ENCODE results near the gene TPST1. TPM values are rescaled to one million over a fixed set of nuclear protein-coding genes. Genes with fewer than 3 reads are reported as not detected.
"Not testable (repeated sequence)": the region's sequence is repeated elsewhere in the genome, so short reads cannot be mapped to it uniquely, and the experiment has no call there.

TPST1 gene
- polyA plus RNA-seq, 1 of the 3 experiments (the other 2 are of a cell fraction) = 36.4 TPM

GRCh38 chr7:66204822-66205740, at the start of gene TPST1 (continued):
- TF ChIP-seq, protein P1, sequence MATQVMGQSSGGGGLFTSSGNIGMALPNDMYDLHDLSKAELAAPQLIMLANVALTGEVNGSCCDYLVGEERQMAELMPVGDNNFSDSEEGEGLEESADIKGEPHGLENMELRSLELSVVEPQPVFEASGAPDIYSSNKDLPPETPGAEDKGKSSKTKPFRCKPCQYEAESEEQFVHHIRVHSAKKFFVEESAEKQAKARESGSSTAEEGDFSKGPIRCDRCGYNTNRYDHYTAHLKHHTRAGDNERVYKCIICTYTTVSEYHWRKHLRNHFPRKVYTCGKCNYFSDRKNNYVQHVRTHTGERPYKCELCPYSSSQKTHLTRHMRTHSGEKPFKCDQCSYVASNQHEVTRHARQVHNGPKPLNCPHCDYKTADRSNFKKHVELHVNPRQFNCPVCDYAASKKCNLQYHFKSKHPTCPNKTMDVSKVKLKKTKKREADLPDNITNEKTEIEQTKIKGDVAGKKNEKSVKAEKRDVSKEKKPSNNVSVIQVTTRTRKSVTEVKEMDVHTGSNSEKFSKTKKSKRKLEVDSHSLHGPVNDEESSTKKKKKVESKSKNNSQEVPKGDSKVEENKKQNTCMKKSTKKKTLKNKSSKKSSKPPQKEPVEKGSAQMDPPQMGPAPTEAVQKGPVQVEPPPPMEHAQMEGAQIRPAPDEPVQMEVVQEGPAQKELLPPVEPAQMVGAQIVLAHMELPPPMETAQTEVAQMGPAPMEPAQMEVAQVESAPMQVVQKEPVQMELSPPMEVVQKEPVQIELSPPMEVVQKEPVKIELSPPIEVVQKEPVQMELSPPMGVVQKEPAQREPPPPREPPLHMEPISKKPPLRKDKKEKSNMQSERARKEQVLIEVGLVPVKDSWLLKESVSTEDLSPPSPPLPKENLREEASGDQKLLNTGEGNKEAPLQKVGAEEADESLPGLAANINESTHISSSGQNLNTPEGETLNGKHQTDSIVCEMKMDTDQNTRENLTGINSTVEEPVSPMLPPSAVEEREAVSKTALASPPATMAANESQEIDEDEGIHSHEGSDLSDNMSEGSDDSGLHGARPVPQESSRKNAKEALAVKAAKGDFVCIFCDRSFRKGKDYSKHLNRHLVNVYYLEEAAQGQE (IDR thresholded peaks at IDR 0.05; ENCODE audit: low read depth, low read length) = no peak
- peak; percentile 85 for TF ChIP-seq RFX5 (IDR thresholded peaks at IDR 0.05; ENCODE audit: low read length)
- TF ChIP-seq TEAD4 (IDR thresholded peaks at IDR 0.05; ENCODE audit: borderline replicate concordance, insufficient read depth) = no peak
- TF ChIP-seq MEF2A (IDR thresholded peaks at IDR 0.05; ENCODE audit: borderline replicate concordance, low read depth) = no peak
- no peak; the same call in 1 of the 2 replicates for TF ChIP-seq NFIC (IDR thresholded peaks at IDR 0.05; ENCODE audit: borderline replicate concordance)
- TF ChIP-seq ZBTB33 (IDR thresholded peaks at IDR 0.05; ENCODE audit: borderline replicate concordance, low read depth) = no peak
- no peak for TF ChIP-seq CHD2 (IDR thresholded peaks at IDR 0.05; ENCODE audit: low read length, partially characterized antibody)

DNA sequence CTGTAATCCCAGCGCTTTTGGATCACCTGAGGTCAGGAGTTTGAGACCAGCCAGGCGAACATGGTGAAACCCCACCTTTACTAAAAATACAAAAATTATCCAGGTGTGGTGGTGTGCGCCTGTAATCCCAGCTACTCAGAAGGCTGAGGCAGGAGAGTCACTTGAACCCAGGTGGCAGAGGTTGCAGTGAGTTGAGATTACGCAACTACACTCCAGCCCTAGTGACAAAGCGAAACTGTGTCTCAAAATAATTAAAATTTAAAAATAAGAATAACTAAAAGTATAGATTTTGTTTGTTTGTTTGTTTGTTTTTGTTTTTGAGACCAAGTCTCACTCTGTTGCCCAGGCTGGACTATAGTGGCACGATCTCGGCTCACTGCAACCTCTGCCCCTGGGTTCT, 49.1 kb upstream of the TPST1 start:
- H3K27me3 ChIP-seq (ENCODE audit: insufficient read depth); H3K4me2 ChIP-seq; H3K9ac ChIP-seq; H2AFZ ChIP-seq (ENCODE audit: low read depth); H3K27ac ChIP-seq (ENCODE audit: low read depth in 2 of 2, low read length in 1 of 2); H3K9me3 ChIP-seq; H3K9me2 ChIP-seq; H4K20me1 ChIP-seq (ENCODE audit: insufficient read depth); H3F3A ChIP-seq (replicated peaks; ENCODE audit: insufficient read depth); DNase-seq; H3K4me3 ChIP-seq (ENCODE audit: low read depth in 2 of 2, low read length in 1 of 2): not testable (repeated sequence)
- CTCF ChIA-PET = interaction anchor here (2.0 kb wide), 1 partner anchor 15 kb away, joined by 6 read pairs; no protein-coding TSS in a partner anchor
- WGBS (ENCODE audit: low lambda C conversion rate) = 98% methylated on average over 7 of the region's 7 CpGs
- Histone ChIP-seq H3K36me3 (replicated peaks in 1 of 2; ENCODE audit: control insufficient read depth in 1 of 2, insufficient read depth in 2 of 2, low read length in 1 of 2) (peaks cover 15 to 61% of the 10 kb centered on the region in 2 experiments), H3K4me1 (ENCODE audit: control insufficient read depth in 1 of 2, insufficient read depth in 2 of 2, low read depth in 1 of 2, low read length in 1 of 2) (peaks cover 11 to 24% of the 10 kb centered on the region in 2 experiments; a peak in 2 of 4 replicates), H3K79me2 (ENCODE audit: insufficient read depth) (peaks cover 12% of the 10 kb centered on the region)
- POLR2A ChIA-PET = interaction anchor here (0.7 kb wide), 1 partner anchor 336 kb away, joined by 7 read pairs; no protein-coding TSS in a partner anchor

Data from SK-N-SH (cell line).